Body of pancreas (tissue), 4 donors: ENCODE measurements around the gene PAPOLB. TPM values are rescaled to one million over a fixed set of nuclear protein-coding genes. Genes with fewer than 3 reads are reported as not detected.

ENCODE experiments used
- ATAC-seq: fragments of 150-250 bp; one replicate; pipeline ENCODE4 v1.9.1; 2016
- DNase-seq, 4 donors: peaks; one replicate each; pipeline ENCODE4 v3.0.0-alpha.2; 2019
- H3K27ac ChIP-seq, 4 donors: fragments of 200-600 bp; sonication (generic); 1 replicate in 3 of 4; 2 replicates in 1 of 4; pipeline versions ENCODE4 v1.5.1 to v1.6.1; 2016 to 2019; ENCODE audit warnings: mild to moderate bottlenecking in 1 of 4, mixed read lengths in 1 of 4, moderate library complexity in 1 of 4
- H3K27me3 ChIP-seq, 2 donors: fragments of 200-600 bp; sonication (generic); one replicate each; pipeline ENCODE4 v1.6.0; 2016; ENCODE audit warnings: mild to moderate bottlenecking in 1 of 2
- H3K36me3 ChIP-seq, 2 donors: fragments of 200-600 bp; sonication (generic); replicated peaks in 1 of 2; 2 replicates each; pipeline ENCODE4 v1.5.1; 2016; ENCODE audit warnings: low read depth in 2 of 2; ENCODE audit not compliant: insufficient read depth in 1 of 2
- H3K4me1 ChIP-seq: fragments of 200-600 bp; sonication (generic); one replicate; pipeline ENCODE4 v1.6.0; 2016
- H3K4me3 ChIP-seq, 2 donors: fragments of 200-600 bp; sonication (generic); 1 replicate in 1 of 2; 2 replicates in 1 of 2; pipeline ENCODE4 v1.5.1; 2016 to 2019
- H3K9me3 ChIP-seq, 3 donors: fragments of 200-600 bp; sonication (generic); 1 replicate in 2 of 3; 2 replicates in 1 of 3; pipeline ENCODE4 v1.5.1; 2016
- POLR2A ChIP-seq, 3 donors: fragments of 450-650 bp; IDR thresholded peaks; one replicate each; pipeline ENCODE4 v1.6.1; 2016; ENCODE audit warnings: antibody characterized with exemption in 3 of 3, mild to moderate bottlenecking in 2 of 3
- WGBS, 2 donors: methylation state at CpG; one replicate each; pipeline ENCODE4 v1.1.5; 2017; 5-methylcytosine and 5-hydroxymethylcytosine counted together
- intact Hi-C: fragments of 100-400 bp; cut with DNase I; formaldehyde crosslinking; loops from one replicate; pipeline ENCODE4 v1.15.1; 2023
- total RNA-seq, 2 donors: library from RNA; depleted of rRNA; stranded (reverse); fragments of >200 nt; gene quantifications; one replicate each; pipeline ENCODE4 v1.1.0, GENCODE V29; 2016
- TF ChIP-seq, protein P1 (sequence below), 7 experiments: fragments of 450-650 bp in 4 of 7; fragments of 200-600 bp in 3 of 7; sonication (generic) in 3 of 7; IDR thresholded peaks; one replicate each; pipeline ENCODE4 v1.5.1; 2016 to 2019; ENCODE audit warnings: antibody characterized with exemption in 7 of 7

PAPOLB gene
- total RNA-seq, 2 donors from 2014 or later = under 0.01 TPM; not detected in 1

DNA sequence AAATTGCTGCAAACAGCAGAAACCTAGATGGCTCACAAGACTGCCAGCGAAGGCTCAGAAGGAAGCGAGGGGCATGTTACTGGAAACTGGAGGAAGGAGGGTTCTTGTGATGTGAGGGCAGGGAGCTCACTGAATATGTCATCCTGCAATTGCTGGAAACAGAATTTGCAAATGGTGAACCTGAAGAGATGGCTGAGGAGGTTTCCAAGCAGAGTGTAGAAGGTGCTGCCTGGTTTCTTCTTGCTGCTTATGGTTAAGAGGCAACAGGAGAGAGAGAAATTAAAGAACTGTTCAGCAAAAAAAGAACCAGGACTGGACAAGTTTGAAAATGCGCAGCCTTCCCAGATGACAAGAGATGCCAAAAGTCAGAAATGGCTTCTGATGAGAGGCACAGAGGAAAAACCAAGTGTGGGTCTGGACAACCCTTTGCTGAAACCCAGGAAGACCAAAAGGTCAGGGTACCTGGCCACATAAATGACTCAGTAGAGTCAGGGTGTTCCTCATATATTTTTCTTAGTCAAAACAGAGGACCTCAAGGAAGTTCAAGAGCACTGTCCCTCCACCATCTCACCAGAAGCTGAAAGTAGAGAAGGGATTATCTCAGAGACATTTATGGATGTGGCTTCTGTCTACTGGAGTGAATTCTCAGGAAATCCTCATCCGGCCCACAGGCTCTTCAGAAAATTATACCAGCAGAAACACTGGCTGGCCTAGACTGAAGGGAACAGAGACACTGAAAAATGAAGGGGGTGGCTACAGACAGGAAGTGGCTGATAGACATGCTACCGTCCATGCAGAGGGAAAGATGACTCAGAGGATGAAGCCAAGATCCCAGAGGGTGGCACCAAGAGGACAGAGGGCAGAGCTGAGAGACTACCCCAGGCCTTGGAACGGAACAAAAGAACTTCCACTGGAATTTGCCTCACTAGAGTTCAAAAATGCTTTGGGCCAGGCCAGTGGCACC, 10.1 kb downstream of the PAPOLB start:
- no peak overlapping the region for H3K4me3 ChIP-seq
- no peak for TF ChIP-seq POLR2A (IDR thresholded peaks at IDR 0.05)
- TF ChIP-seq, protein P1, sequence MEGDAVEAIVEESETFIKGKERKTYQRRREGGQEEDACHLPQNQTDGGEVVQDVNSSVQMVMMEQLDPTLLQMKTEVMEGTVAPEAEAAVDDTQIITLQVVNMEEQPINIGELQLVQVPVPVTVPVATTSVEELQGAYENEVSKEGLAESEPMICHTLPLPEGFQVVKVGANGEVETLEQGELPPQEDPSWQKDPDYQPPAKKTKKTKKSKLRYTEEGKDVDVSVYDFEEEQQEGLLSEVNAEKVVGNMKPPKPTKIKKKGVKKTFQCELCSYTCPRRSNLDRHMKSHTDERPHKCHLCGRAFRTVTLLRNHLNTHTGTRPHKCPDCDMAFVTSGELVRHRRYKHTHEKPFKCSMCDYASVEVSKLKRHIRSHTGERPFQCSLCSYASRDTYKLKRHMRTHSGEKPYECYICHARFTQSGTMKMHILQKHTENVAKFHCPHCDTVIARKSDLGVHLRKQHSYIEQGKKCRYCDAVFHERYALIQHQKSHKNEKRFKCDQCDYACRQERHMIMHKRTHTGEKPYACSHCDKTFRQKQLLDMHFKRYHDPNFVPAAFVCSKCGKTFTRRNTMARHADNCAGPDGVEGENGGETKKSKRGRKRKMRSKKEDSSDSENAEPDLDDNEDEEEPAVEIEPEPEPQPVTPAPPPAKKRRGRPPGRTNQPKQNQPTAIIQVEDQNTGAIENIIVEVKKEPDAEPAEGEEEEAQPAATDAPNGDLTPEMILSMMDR (IDR thresholded peaks at IDR 0.05) = no peak
- no peaks in the 10 kb centered on the region for H3K36me3 ChIP-seq
- H3K9me3 ChIP-seq = no peaks in the 10 kb centered on the region
- DNase-seq = no peak
- WGBS, 2 donors = 83 to 87% methylated on average over 6 of the region's 6 CpGs
- H3K27ac ChIP-seq = no peak overlapping the region
- H3K27me3 ChIP-seq = no peaks in the 10 kb centered on the region
- intact Hi-C loops = no loop called here
- no peak for ATAC-seq
- H3K4me1 ChIP-seq = no peaks in the 10 kb centered on the region

GRCh38 chr7:4850262-4850795, 11.5 kb downstream of the PAPOLB start:
- ATAC-seq (no peak), DNase-seq (no peak)
- TF ChIP-seq, protein P1 (IDR thresholded peaks at IDR 0.05) = no peak
- WGBS, 2 donors = 64 to 71% methylated on average over 8 of the region's 8 CpGs
- Histone ChIP-seq H3K27me3 (no peaks in the 10 kb centered on the region), H3K9me3 (no peaks in the 10 kb centered on the region), H3K36me3 (no peaks in the 10 kb centered on the region), H3K4me3 (no peak overlapping the region), H3K27ac (no peak overlapping the region), H3K4me1 (no peaks in the 10 kb centered on the region)
- intact Hi-C loops = no loop called here

GRCh38 chr7:4849390-4849789, 12.4 kb downstream of the PAPOLB start:
- WGBS, 2 donors = 33 to 41% methylated on average over 4 of the region's 4 CpGs
- Histone ChIP-seq H3K9me3 (no peaks in the 10 kb centered on the region), H3K27ac (no peak overlapping the region), H3K27me3 (no peaks in the 10 kb centered on the region), H3K4me1 (no peaks in the 10 kb centered on the region), H3K36me3 (no peaks in the 10 kb centered on the region), H3K4me3 (no peak overlapping the region)
- peak in 1 of 4 donors; percentile 33 for DNase-seq
- TF ChIP-seq POLR2A (IDR thresholded peaks at IDR 0.05) = no peak
- TF ChIP-seq, protein P1 (IDR thresholded peaks at IDR 0.05) = peak in 3 of 7 experiments; percentile 14 to 32 (median 16)
- intact Hi-C loops = no loop called here
- ATAC-seq = no peak

- H3K9me3 ChIP-seq = no peaks in the 10 kb centered on the region
- intact Hi-C loops = no loop called here
- H3K4me1 ChIP-seq = peaks cover 12% of the 10 kb centered on the region
- H3K27ac ChIP-seq = no peak overlapping the region
- H3K4me3 ChIP-seq = no peak overlapping the region
- no peaks in the 10 kb centered on the region for H3K36me3 ChIP-seq
- DNase-seq (peak in 1 of 4 donors; percentile 25), ATAC-seq (no peak)
- H3K27me3 ChIP-seq = no peaks in the 10 kb centered on the region
- 27 to 35% methylated on average over 17 to 18 of the region's 18 CpGs for WGBS, 2 donors
- no peak for TF ChIP-seq POLR2A (IDR thresholded peaks at IDR 0.05)
- TF ChIP-seq, protein P1 (IDR thresholded peaks at IDR 0.05) = peak in 1 of 7 experiments; percentile 13
These were observed 16.1 kb downstream of the PAPOLB start for GRCh38 chr7:4845740-4846142.
